Fibroblast of lung (primary cell): ENCODE data around the gene SLX4. TPM values are rescaled to one million over a fixed set of nuclear protein-coding genes. Genes with fewer than 3 reads are reported as not detected.

ENCODE experiments used
- DNase-seq, 2 donors: peaks; one replicate each; pipeline versions ENCODE4 v3.0.0 to v3.0.0-alpha.2; 2010; ENCODE audit warnings: low read depth in 2 of 2
- H2AFZ ChIP-seq: 2 replicates; pipeline ENCODE4 v1.5.1; 2012; ENCODE audit warnings: low read length, control low read depth, inconsistent platforms
- H3K27ac ChIP-seq: 2 replicates; pipeline ENCODE4 v1.5.1; 2011; ENCODE audit warnings: low read length, control low read depth; ENCODE audit not compliant: insufficient read depth
- H3K27me3 ChIP-seq: 2 replicates; pipeline ENCODE4 v1.5.1; 2011; ENCODE audit warnings: mild to moderate bottlenecking, low read length; ENCODE audit not compliant: control insufficient read depth, insufficient read depth
- H3K36me3 ChIP-seq: 2 replicates; pipeline ENCODE4 v1.5.1; 2011; ENCODE audit warnings: low read length; ENCODE audit not compliant: control insufficient read depth, insufficient read depth
- H3K4me1 ChIP-seq: 2 replicates; pipeline ENCODE4 v1.5.1; 2011; ENCODE audit warnings: low read length; ENCODE audit not compliant: control insufficient read depth, insufficient read depth; ENCODE audit errors: extremely low read depth
- H3K4me2 ChIP-seq: 2 replicates; pipeline ENCODE4 v1.5.1; 2011; ENCODE audit warnings: low read length, control low read depth; ENCODE audit not compliant: insufficient read depth; ENCODE audit errors: extremely low read depth
- H3K4me3 ChIP-seq, 4 experiments: fragments of 200-600 bp in 1 of 4; sonication (generic) in 1 of 4; replicated peaks in 1 of 4; 2 replicates each; pipeline ENCODE4 v1.5.1; 2011 to 2016; ENCODE audit warnings: low read length in 4 of 4, low read depth in 3 of 4, mild to moderate bottlenecking in 3 of 4, control low read depth in 2 of 4, inconsistent platforms in 1 of 4, mixed read lengths in 1 of 4; ENCODE audit not compliant: insufficient read depth in 1 of 4; ENCODE audit errors: control extremely low read depth in 1 of 4
- H3K79me2 ChIP-seq: 2 replicates; pipeline ENCODE4 v1.5.1; 2012; ENCODE audit warnings: mild to moderate bottlenecking, low read length, inconsistent platforms; ENCODE audit not compliant: control insufficient read depth, insufficient read depth
- H3K9ac ChIP-seq: 2 replicates; pipeline ENCODE4 v1.5.1; 2011; ENCODE audit warnings: mild to moderate bottlenecking, low read length, control low read depth; ENCODE audit not compliant: insufficient read depth
- H3K9me3 ChIP-seq: 2 replicates; pipeline ENCODE4 v1.5.1; 2012; ENCODE audit warnings: low read depth, low read length; ENCODE audit not compliant: control insufficient read depth, insufficient read depth
- H4K20me1 ChIP-seq: 2 replicates; pipeline ENCODE4 v1.5.1; 2011; ENCODE audit warnings: low read length; ENCODE audit not compliant: control insufficient read depth, insufficient read depth; ENCODE audit errors: extremely low read depth
- EZH2 ChIP-seq: IDR thresholded peaks from 2 replicates; pipeline ENCODE4 v1.5.1; 2012; ENCODE audit warnings: low read length, control low read depth, mild to moderate bottlenecking; ENCODE audit errors: missing control alignments
- polyA plus RNA-seq, 2 donors: library from polyadenylated mRNA; depleted of rRNA in 1 of 2; stranded (reverse) in 1 of 2; unstranded in 1 of 2; fragments of >200 nt; gene quantifications; 2 replicates each; pipeline ENCODE4 v1.2.1, GENCODE V29; 2011 to 2012; ENCODE audit warnings: missing spikeins in 1 of 2
- total RNA-seq: library from RNA; depleted of rRNA; stranded (reverse); fragments of >200 nt; gene quantifications from 2 replicates; pipeline ENCODE4 v1.2.1, GENCODE V29; 2014
- TF ChIP-seq, protein P1 (sequence below), 2 donors: IDR thresholded peaks in 1 of 2; conservative IDR thresholded peaks in 1 of 2; 1 replicate in 1 of 2; 2 replicates in 1 of 2; pipeline ENCODE4 v1.5.1; 2011 to 2012; ENCODE audit warnings: low read length in 2 of 2, control low read depth in 1 of 2, inconsistent platforms in 1 of 2, low read depth in 1 of 2, mild to moderate bottlenecking in 1 of 2

The SLX4 gene
- total and polyA plus RNA-seq, 2 donors (not counting 1 experiment from before 2014, with no cell fraction given): 0.81 to 4.0 TPM

GRCh38 chr16:3580251-3580651, 31.2 kb downstream of the SLX4 start:
- H3K4me2 ChIP-seq: no peak overlapping the region
- no peaks in the 10 kb centered on the region for H3K9me3 ChIP-seq
- H2AFZ ChIP-seq: no peak overlapping the region
- TF ChIP-seq, protein P1, sequence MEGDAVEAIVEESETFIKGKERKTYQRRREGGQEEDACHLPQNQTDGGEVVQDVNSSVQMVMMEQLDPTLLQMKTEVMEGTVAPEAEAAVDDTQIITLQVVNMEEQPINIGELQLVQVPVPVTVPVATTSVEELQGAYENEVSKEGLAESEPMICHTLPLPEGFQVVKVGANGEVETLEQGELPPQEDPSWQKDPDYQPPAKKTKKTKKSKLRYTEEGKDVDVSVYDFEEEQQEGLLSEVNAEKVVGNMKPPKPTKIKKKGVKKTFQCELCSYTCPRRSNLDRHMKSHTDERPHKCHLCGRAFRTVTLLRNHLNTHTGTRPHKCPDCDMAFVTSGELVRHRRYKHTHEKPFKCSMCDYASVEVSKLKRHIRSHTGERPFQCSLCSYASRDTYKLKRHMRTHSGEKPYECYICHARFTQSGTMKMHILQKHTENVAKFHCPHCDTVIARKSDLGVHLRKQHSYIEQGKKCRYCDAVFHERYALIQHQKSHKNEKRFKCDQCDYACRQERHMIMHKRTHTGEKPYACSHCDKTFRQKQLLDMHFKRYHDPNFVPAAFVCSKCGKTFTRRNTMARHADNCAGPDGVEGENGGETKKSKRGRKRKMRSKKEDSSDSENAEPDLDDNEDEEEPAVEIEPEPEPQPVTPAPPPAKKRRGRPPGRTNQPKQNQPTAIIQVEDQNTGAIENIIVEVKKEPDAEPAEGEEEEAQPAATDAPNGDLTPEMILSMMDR (conservative IDR thresholded peaks at IDR 0.05 in 1 of 2, IDR thresholded peaks at IDR 0.05 in 1 of 2; ENCODE audit: low read depth in 1 of 2, low read length in 2 of 2): no peak
- no peak for TF ChIP-seq EZH2
- peak in 1 of 2 donors; percentile 6 for DNase-seq
- no peaks in the 10 kb centered on the region for H3K27me3 ChIP-seq
- peaks cover 2% of the 10 kb centered on the region for H3K36me3 ChIP-seq
- no peak overlapping the region for H3K27ac ChIP-seq
- no peaks in the 10 kb centered on the region for H3K79me2 ChIP-seq
- H3K4me1 ChIP-seq: no peaks in the 10 kb centered on the region
- no peak overlapping the region for H3K4me3 ChIP-seq
- H4K20me1 ChIP-seq: no peaks in the 10 kb centered on the region
- no peak overlapping the region for H3K9ac ChIP-seq

DNA sequence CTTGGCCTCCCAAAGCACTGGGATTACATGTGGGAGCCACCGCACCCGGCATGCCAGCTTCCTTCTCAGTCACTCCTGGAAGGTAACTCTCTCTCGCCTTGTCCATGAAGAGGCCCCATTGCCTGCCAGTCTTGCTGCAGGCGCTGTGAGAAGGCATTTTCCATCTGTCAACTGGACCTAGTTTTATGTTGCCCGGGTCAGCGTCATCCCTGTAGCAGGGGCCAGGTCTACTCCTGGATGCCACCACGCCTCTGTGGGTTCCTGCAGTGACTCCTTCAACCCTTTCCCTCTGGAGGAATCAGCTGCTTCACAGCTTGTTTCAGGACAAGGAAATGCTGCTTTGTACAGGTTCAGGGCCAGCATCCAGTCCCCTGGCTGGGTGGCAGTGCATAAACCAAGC, 31.6 kb downstream of the SLX4 start:
- Histone ChIP-seq H3K9me3 (no peaks in the 10 kb centered on the region), H3K4me3 (no peak overlapping the region), H3K79me2 (no peaks in the 10 kb centered on the region), H3K36me3 (peaks cover 2% of the 10 kb centered on the region), H3K27ac (no peak overlapping the region), H3K9ac (no peak overlapping the region), H3K4me1 (no peaks in the 10 kb centered on the region), H3K27me3 (no peaks in the 10 kb centered on the region), H2AFZ (no peak overlapping the region), H3K4me2 (no peak overlapping the region), H4K20me1 (no peaks in the 10 kb centered on the region)
- TF ChIP-seq, protein P1 (conservative IDR thresholded peaks at IDR 0.05 in 1 of 2, IDR thresholded peaks at IDR 0.05 in 1 of 2; ENCODE audit: low read depth in 1 of 2, low read length in 2 of 2): no peak
- TF ChIP-seq EZH2: no peak
- no peak for DNase-seq

- Histone ChIP-seq H3K9me3 (no peaks in the 10 kb centered on the region), H3K4me3 (no peak overlapping the region), H3K27ac (no peak overlapping the region), H3K27me3 (no peaks in the 10 kb centered on the region), H3K79me2 (no peaks in the 10 kb centered on the region), H4K20me1 (no peaks in the 10 kb centered on the region), H3K4me1 (no peaks in the 10 kb centered on the region), H3K4me2 (peak overlapping the region; percentile 75), H2AFZ (peak overlapping the region; percentile 24), H3K9ac (no peak overlapping the region), H3K36me3 (peaks cover 2% of the 10 kb centered on the region)
- TF ChIP-seq EZH2: no peak
- TF ChIP-seq, protein P1 (conservative IDR thresholded peaks at IDR 0.05 in 1 of 2, IDR thresholded peaks at IDR 0.05 in 1 of 2; ENCODE audit: low read depth in 1 of 2, low read length in 2 of 2): no peak
- DNase-seq: peak in 1 of 2 donors; percentile 20
These were observed 32.5 kb downstream of the SLX4 start for GRCh38 chr16:3578610-3579551.
